OCI-LY7 (cell line): ENCODE data around the gene ESRRG. TPM values are rescaled to one million over a fixed set of nuclear protein-coding genes. Genes with fewer than 3 reads are reported as not detected.

Experiments
- BruUV-seq: library from RNA; stranded (reverse); fragments of 400-500 nt; replicated peaks from 2 replicates; lab custom pipeline; 2021; lab: Mats Ljungman, UMichigan
- CTCF ChIA-PET: fragments of 300-600 bp; sonication (Branson Sonifier 250); formaldehyde crosslinking; loops from one replicate; lab custom pipeline; 2022; ENCODE audit warnings: antibody characterized with exemption; ENCODE audit not compliant: unreplicated experiment; lab: Charles Lee
- POLR2A ChIA-PET: fragments of 300-600 bp; sonication (Branson Sonifier 250); formaldehyde crosslinking; loops from one replicate; lab custom pipeline; 2022; ENCODE audit warnings: antibody characterized with exemption; lab: Charles Lee
- DNase-seq: peaks from one replicate; pipeline ENCODE4 v3.0.0-alpha.2; 2015; ENCODE audit warnings: low spot score
- H2AFZ ChIP-seq: fragments of 200-600 bp; sonication (generic), shearing (Covaris generic); 2 replicates; pipeline ENCODE4 v1.6.1; 2014; ENCODE audit warnings: mild to moderate bottlenecking, antibody characterized with exemption, low read length, moderate library complexity
- H3K27ac ChIP-seq: fragments of 200-600 bp; sonication (generic); 2 replicates; pipeline ENCODE4 v1.5.1; 2014; ENCODE audit warnings: mixed run types, low read depth, mild to moderate bottlenecking, moderate library complexity, low read length, inconsistent platforms; ENCODE audit not compliant: poor library complexity, severe bottlenecking
- H3K36me3 ChIP-seq: fragments of 200-600 bp; sonication (generic); 2 replicates; pipeline ENCODE4 v1.6.1; 2014; ENCODE audit warnings: mild to moderate bottlenecking, antibody characterized with exemption, low read length, moderate library complexity, mixed read lengths; ENCODE audit not compliant: insufficient read depth
- H3K4me1 ChIP-seq: fragments of 200-600 bp; sonication (generic); 2 replicates; pipeline ENCODE4 v1.5.1; 2014; ENCODE audit warnings: mild to moderate bottlenecking, low read length; ENCODE audit not compliant: insufficient read depth, poor library complexity, severe bottlenecking
- H3K4me2 ChIP-seq: fragments of 200-600 bp; sonication (generic); 2 replicates; pipeline ENCODE4 v1.6.1; 2014; ENCODE audit warnings: mild to moderate bottlenecking, low read length
- H3K4me3 ChIP-seq: fragments of 200-600 bp; sonication (generic); 2 replicates; pipeline ENCODE4 v1.5.1; 2014; ENCODE audit warnings: mild to moderate bottlenecking, low read depth, low read length; ENCODE audit not compliant: poor library complexity, severe bottlenecking
- H3K79me2 ChIP-seq: fragments of 200-600 bp; sonication (generic); 2 replicates; pipeline ENCODE4 v1.6.1; 2016; ENCODE audit warnings: low read depth, mild to moderate bottlenecking, low read length, moderate library complexity, mixed read lengths; ENCODE audit not compliant: insufficient read depth
- H3K9me2 ChIP-seq: fragments of 200-600 bp; sonication (generic); 2 replicates; pipeline ENCODE4 v1.6.1; 2016; ENCODE audit warnings: mild to moderate bottlenecking, low read length, mixed read lengths; ENCODE audit not compliant: insufficient read depth
- H3K9me3 ChIP-seq: fragments of 200-600 bp; sonication (generic); 2 replicates; pipeline ENCODE4 v1.6.1; 2014; ENCODE audit warnings: mild to moderate bottlenecking, mixed run types, low read length, mixed read lengths
- H4K20me1 ChIP-seq: fragments of 200-600 bp; sonication (generic); 2 replicates; pipeline ENCODE4 v1.6.1; 2014; ENCODE audit warnings: mild to moderate bottlenecking, antibody characterized with exemption, low read length, moderate library complexity, mixed read lengths; ENCODE audit not compliant: insufficient read depth
- EZH2phosphoT487 ChIP-seq: fragments of 200-600 bp; sonication (generic); IDR thresholded peaks from 2 replicates; pipeline ENCODE4 v1.6.1; 2018; ENCODE audit warnings: low read depth, borderline replicate concordance, mild to moderate bottlenecking, mixed run types, antibody characterized with exemption, low read length, moderate library complexity, mixed read lengths
- intact Hi-C: fragments of 100-400 bp; cut with micrococcal nuclease; formaldehyde crosslinking; loops from one replicate; pipeline ENCODE4 v1.10.0; 2022; ENCODE audit not compliant: unreplicated experiment
- total RNA-seq, 2 experiments: library from RNA; depleted of rRNA in 1 of 2; stranded (reverse); fragments of >200 nt in 1 of 2; shearing (Covaris generic) in 1 of 2; gene quantifications; 2 replicates each; pipeline ENCODE4 v1.2.3, GENCODE V29; 2014 to 2022
- TF ChIP-seq, protein P1 (sequence below): fragments of 200-600 bp; sonication (generic); conservative IDR thresholded peaks from 2 replicates; pipeline ENCODE4 v1.5.1; 2014; ENCODE audit warnings: mild to moderate bottlenecking, antibody characterized with exemption, low read length, moderate library complexity, mixed read lengths

The ESRRG gene
- total RNA-seq, 2 experiments from 2014 or later: not detected

DNA sequence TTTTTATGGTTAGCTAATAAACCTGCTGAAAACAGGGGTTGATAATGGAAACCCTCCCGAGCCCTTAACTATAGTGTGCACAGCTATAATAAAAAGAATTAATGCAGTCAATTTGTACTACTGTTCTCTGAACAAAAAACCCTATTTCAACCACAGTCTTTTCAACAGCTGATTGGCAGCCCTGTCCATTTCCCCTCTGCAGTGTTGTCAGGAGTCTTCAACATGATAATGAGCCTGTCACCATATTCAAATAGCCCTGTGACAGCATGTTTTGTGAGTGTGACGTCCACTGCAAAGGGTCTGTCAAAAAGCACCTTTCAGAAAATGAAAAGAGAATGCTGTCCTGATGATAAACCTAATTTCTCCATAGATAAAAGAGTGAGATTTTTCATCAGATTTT, 92.7 kb downstream of the ESRRG start:
- Histone ChIP-seq H3K4me3 (no peak overlapping the region), H3K36me3 (no peaks in the 10 kb centered on the region), H3K9me2 (0 out of 2 replicates have a peak, but pooled peaks cover 3% of the 10 kb centered on the region), H4K20me1 (no peaks in the 10 kb centered on the region), H3K27ac (no peak overlapping the region), H3K9me3 (no peaks in the 10 kb centered on the region), H2AFZ (no peak overlapping the region), H3K4me2 (no peak overlapping the region), H3K79me2 (no peaks in the 10 kb centered on the region), H3K4me1 (no peaks in the 10 kb centered on the region)
- no peak for DNase-seq
- ChIA-PET CTCF (interaction anchor here (0.6 kb wide), 1 partner anchor 1248 kb away, joined by 3 read pairs; no protein-coding TSS in a partner anchor), POLR2A (no interaction called here)
- no TSS peak for BruUV-seq
- TF ChIP-seq, protein P1, sequence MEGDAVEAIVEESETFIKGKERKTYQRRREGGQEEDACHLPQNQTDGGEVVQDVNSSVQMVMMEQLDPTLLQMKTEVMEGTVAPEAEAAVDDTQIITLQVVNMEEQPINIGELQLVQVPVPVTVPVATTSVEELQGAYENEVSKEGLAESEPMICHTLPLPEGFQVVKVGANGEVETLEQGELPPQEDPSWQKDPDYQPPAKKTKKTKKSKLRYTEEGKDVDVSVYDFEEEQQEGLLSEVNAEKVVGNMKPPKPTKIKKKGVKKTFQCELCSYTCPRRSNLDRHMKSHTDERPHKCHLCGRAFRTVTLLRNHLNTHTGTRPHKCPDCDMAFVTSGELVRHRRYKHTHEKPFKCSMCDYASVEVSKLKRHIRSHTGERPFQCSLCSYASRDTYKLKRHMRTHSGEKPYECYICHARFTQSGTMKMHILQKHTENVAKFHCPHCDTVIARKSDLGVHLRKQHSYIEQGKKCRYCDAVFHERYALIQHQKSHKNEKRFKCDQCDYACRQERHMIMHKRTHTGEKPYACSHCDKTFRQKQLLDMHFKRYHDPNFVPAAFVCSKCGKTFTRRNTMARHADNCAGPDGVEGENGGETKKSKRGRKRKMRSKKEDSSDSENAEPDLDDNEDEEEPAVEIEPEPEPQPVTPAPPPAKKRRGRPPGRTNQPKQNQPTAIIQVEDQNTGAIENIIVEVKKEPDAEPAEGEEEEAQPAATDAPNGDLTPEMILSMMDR: no peak
- no peak for TF ChIP-seq EZH2phosphoT487
- intact Hi-C loops: no loop called here

DNA sequence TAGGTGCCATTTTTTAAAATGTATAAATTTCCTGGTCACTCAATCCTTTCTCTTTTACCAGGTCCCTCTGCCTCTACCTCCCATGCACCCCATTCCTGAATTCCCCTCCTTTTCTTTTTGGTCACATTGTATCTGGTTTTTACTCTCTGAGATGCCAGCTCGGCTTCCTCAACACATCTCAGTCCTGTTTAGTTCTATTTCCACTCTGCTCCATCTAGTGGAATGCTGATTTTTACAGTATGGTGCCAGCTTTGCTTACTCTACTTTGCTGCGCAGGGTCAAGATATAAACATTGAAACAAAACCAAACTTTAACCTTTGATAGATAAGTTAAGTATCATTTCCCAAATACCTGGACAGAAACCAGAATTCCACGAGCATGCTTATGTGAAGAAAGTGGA, 96.0 kb downstream of the ESRRG start:
- no peak overlapping the region for H3K4me2 ChIP-seq
- TF ChIP-seq, protein P1: no peak
- TF ChIP-seq EZH2phosphoT487: no peak
- H3K9me2 ChIP-seq: 0 out of 2 replicates have a peak, but pooled peaks cover 3% of the 10 kb centered on the region
- no peaks in the 10 kb centered on the region for H3K4me1 ChIP-seq
- no peak overlapping the region for H2AFZ ChIP-seq
- H4K20me1 ChIP-seq: no peaks in the 10 kb centered on the region
- CTCF ChIA-PET: no interaction called here
- intact Hi-C loops: no loop called here
- no peak overlapping the region for H3K27ac ChIP-seq
- DNase-seq: no peak
- POLR2A ChIA-PET: interaction anchor here (1.3 kb wide), 1 partner anchor 10 kb away, joined by 4 read pairs; no protein-coding TSS in a partner anchor
- no peaks in the 10 kb centered on the region for H3K79me2 ChIP-seq
- no peak overlapping the region for H3K4me3 ChIP-seq
- H3K36me3 ChIP-seq: no peaks in the 10 kb centered on the region
- H3K9me3 ChIP-seq: no peaks in the 10 kb centered on the region
- no TSS peak for BruUV-seq

DNA sequence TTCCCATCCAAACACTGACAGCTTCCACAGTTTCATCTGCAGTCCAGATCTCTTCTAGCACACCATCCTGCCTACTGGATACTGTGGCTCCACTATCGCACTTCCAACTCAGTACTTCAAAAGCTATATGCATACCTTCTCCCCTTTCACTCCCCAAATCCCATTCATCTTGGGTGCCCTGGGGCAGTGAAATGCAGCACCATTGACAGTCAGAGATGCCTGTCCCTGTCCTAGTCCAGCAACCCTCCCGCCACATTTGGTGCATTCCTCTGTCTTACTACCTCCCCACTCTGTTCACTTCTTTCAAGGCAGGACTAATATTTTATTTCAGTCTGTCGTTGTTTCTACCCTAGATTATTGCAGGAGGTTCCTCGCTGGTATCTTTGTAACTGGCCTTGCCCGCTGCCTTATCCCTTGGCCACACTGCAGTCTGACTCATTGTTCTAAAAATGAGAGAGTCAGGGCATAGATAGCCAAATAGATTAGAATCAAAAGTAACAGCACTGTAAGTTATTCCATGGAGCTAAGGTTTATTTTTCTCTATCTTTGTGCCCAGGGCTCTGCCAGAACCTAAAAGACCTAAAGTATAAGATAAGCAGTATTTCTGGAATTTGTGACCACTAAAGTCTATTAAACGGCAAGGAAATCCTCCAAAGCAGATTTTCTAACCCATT, 96.7 kb downstream of the ESRRG start:
- BruUV-seq: no TSS peak
- Histone ChIP-seq H3K27ac (no peak overlapping the region), H4K20me1 (no peaks in the 10 kb centered on the region), H2AFZ (no peak overlapping the region), H3K4me3 (no peak overlapping the region), H3K79me2 (no peaks in the 10 kb centered on the region), H3K4me1 (no peaks in the 10 kb centered on the region), H3K9me2 (0 out of 2 replicates have a peak, but pooled peaks cover 3% of the 10 kb centered on the region), H3K9me3 (no peaks in the 10 kb centered on the region), H3K36me3 (no peaks in the 10 kb centered on the region), H3K4me2 (no peak overlapping the region)
- ChIA-PET CTCF (no interaction called here), POLR2A (interaction anchor here (1.3 kb wide), 1 partner anchor 11 kb away, joined by 4 read pairs; no protein-coding TSS in a partner anchor)
- TF ChIP-seq, protein P1: no peak
- TF ChIP-seq EZH2phosphoT487: no peak
- intact Hi-C loops: no loop called here
- DNase-seq: no peak
